Activated CD8-positive, alpha-beta memory T cell treated with anti-CD3 and anti-CD28 coated beads for 1 hour (primary cell): Measurements from ENCODE around the gene GPR143.

ENCODE experiments used
- DNase-seq, 2 donors: peaks; one replicate each; pipeline ENCODE4 v3.0.0-alpha.2; 2020; ENCODE audit warnings: low read depth in 1 of 2; ENCODE audit errors: extremely low read depth in 1 of 2

The GPR143 gene

GRCh38 chrX:9708923-9709553 lies 56.6 kb downstream of the GPR143 start:
- peak; percentile 52 to 60 for DNase-seq

GRCh38 chrX:9708086-9708485 lies 57.6 kb downstream of the GPR143 start:
- DNase-seq = no peak

DNA sequence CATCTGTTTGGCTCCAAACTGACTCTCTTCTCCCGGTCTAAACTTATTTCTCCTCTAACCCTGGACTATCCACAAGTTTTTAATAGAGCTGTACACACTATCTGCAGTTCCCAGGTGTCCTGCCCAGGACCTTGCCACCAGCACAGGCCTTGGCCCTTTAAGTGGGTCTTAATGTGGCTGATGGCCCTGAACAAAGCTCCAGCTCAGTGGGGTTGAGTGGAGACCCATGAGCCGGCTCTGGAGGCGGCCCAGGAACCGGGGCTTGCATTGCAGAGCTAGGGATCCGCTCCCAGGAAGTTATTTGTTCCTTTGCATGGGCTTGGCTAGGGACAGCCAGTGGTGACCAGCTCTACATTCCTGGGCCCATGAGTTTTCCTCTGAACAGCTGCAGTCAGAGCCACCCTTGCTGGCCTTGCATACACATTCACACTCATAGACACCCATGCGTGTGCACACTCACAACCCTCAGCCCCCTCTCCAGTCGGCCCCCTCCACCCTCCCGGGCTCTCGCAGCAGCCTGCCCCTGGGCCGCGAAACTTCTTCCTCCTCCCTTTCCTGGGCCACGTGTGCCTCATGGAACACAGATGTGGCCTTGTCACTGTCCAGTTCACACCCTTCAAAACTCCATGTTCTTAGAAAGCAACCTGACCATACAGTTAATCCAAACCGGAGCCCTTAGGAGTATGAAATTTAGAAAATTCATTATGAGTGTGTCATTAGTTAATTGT lies 58.2 kb downstream of the GPR143 start:
- DNase-seq = no peak

DNA sequence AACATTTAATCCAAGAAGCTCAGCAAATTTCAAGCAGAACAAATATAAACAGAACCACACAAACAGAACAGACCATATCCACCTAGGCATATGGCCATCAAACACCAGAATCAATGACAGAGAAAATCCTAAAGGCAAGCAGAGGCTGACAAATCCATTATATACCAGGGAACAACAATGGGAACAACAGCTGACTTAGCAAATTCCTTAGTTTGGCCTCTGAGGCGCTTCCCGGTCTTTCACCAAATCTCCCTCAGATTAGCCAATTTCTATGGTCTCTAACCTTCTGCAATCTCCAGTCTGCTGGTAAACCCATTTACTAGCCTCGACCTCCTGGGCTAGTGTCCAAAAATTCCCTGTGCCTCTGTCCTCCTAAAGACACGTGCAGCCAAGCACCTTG lies 59.2 kb downstream of the GPR143 start:
- no peak for DNase-seq

GRCh38 chrX:9704876-9705465 lies 60.7 kb downstream of the GPR143 start:
- DNase-seq = no peak

DNA sequence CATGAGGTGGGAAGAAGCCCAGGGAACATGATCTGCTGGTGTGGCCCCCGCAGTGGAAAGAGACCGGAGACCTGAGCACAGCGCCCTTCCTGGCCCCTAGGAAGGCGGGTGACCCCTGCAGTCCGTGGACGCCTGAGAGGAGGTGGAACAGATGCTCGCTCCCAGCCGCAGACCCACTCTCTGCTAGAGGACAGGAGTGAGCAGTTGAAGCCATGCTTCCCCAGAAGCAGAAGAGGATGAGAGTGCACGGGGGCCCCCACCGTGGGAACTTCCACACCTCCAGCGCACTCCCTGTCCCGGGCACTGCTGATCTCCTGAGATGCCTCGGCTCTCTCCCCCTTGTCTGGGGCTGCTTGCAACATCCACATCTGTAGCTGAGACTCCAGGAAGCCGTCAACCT lies 62.2 kb downstream of the GPR143 start:
- no peak for DNase-seq

DNA sequence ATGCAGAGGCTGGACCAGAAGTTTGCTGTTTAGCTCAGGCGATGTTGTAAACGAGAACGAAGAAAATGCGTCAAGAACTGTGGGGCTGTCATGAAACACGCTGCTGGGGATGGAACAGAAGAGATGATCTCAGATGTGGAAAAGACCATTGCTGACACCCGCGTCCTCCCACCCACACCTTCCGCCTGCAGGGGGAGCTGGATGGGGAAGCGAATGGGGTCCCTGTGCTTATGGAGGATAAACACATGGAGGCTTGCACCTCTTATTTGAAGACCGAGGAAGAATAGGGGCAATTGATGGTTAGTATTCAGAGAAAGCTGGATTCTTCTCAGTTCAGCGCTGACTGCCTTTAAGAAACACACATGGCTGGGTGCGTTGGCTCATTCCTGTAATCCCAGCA lies 63.9 kb downstream of the GPR143 start:
- DNase-seq = no peak

DNA sequence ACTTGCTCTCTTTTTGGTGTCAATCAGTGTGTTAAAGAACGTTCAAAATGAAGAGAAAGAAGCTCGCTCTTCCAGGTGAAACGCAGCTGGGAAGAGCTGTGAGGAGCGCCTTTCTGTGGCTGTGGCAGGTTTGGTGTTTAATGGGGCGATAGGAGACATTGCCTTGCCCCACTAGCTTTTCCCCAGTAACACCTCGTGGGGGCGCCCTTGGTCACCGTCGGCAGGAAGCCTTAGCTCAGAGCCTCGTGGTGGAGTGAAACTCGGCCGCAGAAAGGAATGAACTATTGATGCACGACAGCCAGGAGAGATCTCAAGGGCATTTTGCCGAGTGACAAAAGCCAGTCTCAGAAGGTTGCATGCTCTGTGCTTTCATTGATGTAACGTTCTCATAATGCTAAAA lies 65.1 kb downstream of the GPR143 start:
- no peak for DNase-seq

DNA sequence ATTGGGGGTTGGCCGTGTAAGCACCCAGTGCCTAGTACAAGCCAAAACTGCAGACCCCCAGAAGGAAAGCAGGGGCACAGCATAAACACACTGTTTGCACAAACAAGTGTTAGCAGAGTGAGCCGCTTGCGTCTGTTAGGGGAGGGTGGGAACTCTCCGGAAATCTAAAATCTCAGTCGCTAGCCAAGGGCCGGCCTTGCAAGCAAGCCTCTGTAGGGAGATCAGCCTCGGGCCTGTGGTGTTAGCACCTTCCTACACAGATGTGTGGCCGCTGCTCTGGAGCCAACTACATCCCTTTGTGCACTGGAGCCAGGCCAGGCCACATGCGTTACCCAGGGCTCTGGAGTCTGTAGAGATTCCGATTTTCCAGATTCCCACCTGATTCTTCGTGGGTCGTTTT lies 67.1 kb downstream of the GPR143 start:
- DNase-seq = no peak

DNA sequence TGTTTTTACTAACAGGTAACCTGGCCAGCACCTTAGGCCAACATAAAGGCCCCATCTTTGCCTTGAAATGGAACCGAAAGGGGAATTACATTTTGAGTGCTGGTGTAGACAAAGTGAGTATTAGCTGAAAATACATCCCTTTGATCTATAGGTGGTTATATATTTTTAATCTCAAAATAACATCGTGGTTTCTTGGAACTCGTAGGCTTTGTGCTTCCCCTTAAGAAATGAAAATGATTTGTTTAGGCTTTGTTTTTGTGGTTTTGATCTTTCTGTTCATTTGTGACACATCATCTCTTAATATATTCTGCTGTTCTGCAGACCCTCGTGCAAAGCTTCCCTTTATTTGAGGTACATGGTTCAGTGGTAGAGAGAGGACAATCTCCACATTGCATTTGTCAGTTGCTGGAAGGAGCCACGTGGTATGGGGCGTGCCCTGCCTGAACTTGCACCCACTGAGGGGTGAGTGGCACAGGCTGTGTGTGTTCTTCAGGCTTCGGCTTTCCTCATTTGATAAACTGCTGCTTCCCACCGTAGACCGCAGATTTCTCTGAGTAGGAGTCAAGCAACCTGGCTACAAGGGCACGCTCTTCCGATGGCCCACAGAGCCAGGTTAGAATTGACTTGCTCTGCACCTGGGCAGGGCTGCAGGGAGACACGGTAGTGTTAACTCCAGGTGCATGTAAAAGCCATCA lies 72.2 kb downstream of the GPR143 start:
- no peak for DNase-seq

DNA sequence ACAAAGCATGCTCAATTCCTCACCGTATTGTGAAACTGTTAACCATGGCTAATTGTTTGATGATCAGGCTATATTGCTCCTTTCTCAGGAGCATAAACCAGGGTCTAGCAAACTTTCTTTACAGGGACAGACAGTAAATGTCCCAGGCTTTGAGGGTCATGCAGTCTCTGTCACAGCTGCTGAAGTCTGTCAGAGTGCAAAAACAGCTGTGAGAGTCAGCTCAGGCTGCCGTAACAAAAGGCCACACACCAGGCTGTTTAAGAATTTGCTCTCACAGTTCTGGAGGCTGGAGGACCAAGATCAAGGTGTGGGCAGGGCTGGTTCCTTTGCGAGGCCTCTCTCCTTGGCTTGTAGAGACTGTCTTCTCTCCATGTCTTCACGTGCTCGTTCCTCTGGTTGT lies 75.6 kb downstream of the GPR143 start:
- DNase-seq = no peak

- DNase-seq = no peak
These were observed 76.8 kb downstream of the GPR143 start for GRCh38 chrX:9688833-9689232.

DNA sequence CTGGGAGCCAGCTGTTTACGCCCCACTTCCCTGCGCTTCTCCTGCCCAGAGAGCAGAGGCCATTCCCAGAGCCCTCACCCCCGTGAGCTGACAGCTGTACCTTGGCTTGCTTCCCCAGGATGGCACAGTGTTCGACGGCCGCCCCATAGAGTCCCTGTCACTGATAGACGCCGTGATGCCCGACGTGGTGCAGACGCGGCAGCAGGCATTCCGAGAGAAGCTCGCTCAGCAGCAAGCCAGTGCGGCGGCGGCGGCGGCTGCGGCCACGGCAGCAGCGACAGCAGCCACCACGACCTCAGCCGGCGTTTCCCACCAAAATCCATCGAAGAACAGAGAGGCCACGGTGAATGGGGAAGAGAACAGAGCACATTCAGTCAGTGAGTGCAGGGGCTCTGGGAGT lies 77.7 kb downstream of the GPR143 start:
- no peak for DNase-seq

DNA sequence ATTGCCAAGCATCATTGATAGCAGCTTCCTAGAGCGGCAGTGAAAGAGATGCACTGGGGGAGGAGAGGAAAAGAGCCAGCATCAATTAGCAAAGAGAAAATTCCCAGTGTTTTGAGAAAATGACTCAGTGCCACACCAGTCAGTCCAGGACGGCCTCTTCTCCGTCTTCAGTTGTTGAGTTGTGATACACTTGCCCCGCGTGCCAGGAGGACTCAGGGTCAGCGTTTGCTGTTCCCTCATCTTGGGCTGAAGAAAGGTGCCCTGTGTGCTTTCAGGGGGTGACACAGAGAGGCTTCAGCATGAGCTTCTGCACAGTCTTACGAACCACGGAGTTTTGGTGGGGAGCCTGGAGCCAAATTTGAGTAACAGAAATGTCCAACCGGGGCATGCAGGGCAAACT lies 82.3 kb downstream of the GPR143 start:
- DNase-seq = no peak

- DNase-seq = no peak
These were observed 82.8 kb downstream of the GPR143 start for GRCh38 chrX:9682861-9683260.

DNA sequence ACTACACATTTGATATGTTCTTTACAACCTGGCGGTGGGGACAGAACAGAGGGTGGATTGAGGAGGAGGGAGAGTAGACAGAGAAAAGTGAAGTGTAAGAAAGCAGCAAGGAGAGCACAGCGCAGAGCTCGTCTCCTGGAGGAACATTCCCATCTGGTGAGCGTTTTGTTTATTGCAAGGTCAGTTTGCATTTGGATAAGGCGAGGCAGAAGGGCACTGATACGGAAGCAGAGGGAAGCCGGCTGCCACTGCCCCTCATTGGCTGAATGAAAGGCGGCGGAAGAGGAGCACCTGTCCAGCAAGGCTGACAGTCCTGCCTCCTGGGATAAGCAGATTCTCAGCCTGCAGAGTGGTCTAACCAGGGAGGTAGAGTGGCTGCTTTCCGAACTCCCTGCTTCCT lies 83.2 kb downstream of the GPR143 start:
- DNase-seq = no peak

DNA sequence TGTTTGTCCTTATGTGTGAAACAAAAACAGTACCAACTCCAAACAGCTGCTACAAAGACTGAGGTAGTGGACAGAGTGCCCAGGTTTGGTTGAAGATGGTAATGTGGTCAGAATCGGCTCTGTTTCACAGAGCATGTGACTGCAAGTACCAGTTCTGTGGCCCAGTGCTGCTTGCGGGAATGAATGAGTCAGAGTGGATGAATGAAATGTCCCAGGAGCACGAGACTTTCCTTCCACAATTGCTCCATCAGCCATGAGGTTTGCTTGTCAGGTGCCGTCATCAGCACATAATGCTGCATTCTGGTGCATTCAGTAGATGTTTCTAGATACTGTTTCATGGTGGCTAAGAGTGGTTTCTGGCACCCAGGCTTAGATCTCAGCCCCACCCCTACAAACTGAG lies 84.2 kb downstream of the GPR143 start:
- no peak for DNase-seq

- DNase-seq = no peak
These were observed 84.6 kb downstream of the GPR143 start for GRCh38 chrX:9681011-9681410.

DNA sequence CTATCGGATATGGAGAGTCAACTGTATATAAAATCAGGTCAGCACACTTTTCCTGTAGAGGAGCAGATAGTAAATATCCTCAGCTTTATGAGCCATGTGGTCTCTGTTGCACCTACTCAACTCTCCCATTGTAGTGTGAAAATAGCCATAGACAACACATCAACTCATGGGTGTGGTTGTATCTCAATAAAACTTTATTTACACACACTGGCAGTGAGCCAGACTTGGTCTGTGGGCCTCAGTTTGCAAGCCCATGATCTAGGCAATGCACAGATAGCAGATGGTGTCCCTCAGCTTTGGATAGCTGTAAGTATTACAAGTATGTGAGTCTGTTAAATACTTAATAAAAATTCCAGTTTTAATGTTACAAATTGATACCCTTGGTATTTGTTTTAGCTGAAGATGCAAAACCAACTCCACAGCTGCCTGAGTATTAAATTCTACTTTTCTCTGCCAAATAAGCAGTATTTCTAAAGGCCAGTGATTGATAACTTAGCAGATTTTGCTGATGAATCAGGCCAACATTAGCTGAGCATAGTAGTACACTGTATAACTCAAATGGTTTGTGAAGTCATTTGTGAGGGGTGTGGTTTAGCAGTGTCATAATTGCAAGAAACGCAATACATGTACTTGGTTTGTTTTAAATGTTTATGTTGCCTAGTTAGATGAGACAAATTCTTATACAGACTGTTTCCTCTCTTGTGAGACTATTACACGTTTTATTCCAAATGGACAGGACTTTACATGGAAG lies 87.3 kb downstream of the GPR143 start:
- no peak for DNase-seq

DNA sequence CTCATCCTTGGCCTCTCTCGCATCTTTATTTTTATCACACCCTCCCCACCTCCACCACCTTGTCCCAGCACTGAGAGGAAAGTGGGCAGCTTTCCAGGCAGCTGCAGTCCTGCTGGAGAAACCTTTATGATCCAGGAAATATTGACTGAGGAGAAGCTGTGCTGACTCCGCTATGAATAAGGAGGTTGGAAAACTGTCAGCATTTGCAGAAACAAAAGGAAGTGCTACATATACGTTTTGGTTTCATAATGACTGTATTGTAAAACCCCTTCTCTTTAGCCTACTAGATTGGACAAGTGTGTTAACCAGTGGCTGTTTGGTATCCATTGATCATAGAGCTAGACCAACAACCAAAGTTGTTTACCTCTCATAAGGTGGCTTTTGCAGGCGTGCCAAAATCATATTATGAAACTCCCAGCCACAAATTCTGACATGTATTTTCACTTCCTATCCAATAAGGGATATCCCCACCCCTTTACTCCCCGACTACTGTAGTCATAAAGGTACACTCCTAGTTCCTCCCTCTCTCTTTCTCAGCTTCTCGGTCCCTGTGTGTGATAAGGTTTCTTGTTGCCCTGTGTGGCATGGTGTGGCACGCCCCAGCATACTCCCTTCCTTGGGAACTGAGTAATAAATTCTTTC lies 88.4 kb downstream of the GPR143 start:
- no peak for DNase-seq

- DNase-seq = no peak
These were observed 88.9 kb downstream of the GPR143 start for GRCh38 chrX:9676738-9677097.
